HL-60 (cell line): Measurements from ENCODE around the gene CNDP2.

ENCODE experiments used
- DNase-seq, 2 experiments: peaks; one replicate each; pipeline ENCODE4 v3.0.0-alpha.2; 2010 to 2020; ENCODE audit warnings: low read depth in 1 of 2, low spot score in 1 of 2
- H3K27ac ChIP-seq: fragments of 250-450 bp; sonication (Bioruptor Pico); replicated peaks from 2 replicates; pipeline ENCODE4 v1.5.1; 2020; ENCODE audit warnings: mild to moderate bottlenecking, moderate library complexity
- H3K27me3 ChIP-seq: fragments of 250-450 bp; sonication (Bioruptor Pico); 2 replicates; pipeline ENCODE4 v1.5.1; 2021; ENCODE audit warnings: mild to moderate bottlenecking, moderate library complexity; ENCODE audit not compliant: insufficient read depth, poor library complexity, severe bottlenecking
- H3K4me3 ChIP-seq: replicated peaks from 2 replicates; pipeline ENCODE4 v1.5.1; 2011; ENCODE audit warnings: mild to moderate bottlenecking, control low read depth, low read length; ENCODE audit not compliant: insufficient read depth
- GABPA ChIP-seq: IDR thresholded peaks from 2 replicates; pipeline ENCODE4 v1.6.1; 2012; ENCODE audit warnings: low read depth
- POLR2AphosphoS5 ChIP-seq: IDR thresholded peaks from 2 replicates; pipeline ENCODE4 v1.6.1; 2012; ENCODE audit warnings: low read depth
- SPI1 ChIP-seq: IDR thresholded peaks from 2 replicates; pipeline ENCODE4 v1.6.1; 2012; ENCODE audit warnings: low read depth, mild to moderate bottlenecking, borderline replicate concordance
- TF ChIP-seq, protein P1 (sequence below): IDR thresholded peaks from 2 replicates; pipeline ENCODE4 v1.6.1; 2012; ENCODE audit warnings: low read depth; ENCODE audit not compliant: insufficient replicate concordance
- TF ChIP-seq, protein P2 (sequence below): IDR thresholded peaks from one replicate; pipeline ENCODE4 v1.5.1; 2011; ENCODE audit warnings: low read length, control low read depth, inconsistent platforms; ENCODE audit not compliant: insufficient read depth

Gene CNDP2

DNA sequence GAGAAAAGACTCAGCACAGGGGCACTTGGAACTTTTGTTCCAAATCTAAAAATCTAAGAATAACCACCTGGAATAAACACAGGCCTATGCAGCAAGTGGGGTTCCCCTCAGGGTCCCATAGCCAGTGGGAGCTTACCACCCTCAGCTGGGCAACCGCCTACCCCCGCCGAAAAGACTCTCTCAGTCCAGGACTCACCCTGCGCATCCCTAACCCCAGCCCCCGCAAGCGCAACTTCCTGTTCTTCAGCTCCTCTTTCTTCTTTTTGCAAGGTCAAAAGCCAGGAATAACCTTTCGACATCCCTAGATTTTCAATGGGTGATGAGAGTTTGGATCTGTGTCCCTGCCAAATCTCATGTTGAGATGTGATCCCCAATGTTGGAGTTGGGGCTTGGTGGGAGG lies 51.7 kb downstream of the CNDP2 start:
- TF ChIP-seq POLR2AphosphoS5, result no peak
- TF ChIP-seq SPI1, result no peak
- TF ChIP-seq, protein P1, sequence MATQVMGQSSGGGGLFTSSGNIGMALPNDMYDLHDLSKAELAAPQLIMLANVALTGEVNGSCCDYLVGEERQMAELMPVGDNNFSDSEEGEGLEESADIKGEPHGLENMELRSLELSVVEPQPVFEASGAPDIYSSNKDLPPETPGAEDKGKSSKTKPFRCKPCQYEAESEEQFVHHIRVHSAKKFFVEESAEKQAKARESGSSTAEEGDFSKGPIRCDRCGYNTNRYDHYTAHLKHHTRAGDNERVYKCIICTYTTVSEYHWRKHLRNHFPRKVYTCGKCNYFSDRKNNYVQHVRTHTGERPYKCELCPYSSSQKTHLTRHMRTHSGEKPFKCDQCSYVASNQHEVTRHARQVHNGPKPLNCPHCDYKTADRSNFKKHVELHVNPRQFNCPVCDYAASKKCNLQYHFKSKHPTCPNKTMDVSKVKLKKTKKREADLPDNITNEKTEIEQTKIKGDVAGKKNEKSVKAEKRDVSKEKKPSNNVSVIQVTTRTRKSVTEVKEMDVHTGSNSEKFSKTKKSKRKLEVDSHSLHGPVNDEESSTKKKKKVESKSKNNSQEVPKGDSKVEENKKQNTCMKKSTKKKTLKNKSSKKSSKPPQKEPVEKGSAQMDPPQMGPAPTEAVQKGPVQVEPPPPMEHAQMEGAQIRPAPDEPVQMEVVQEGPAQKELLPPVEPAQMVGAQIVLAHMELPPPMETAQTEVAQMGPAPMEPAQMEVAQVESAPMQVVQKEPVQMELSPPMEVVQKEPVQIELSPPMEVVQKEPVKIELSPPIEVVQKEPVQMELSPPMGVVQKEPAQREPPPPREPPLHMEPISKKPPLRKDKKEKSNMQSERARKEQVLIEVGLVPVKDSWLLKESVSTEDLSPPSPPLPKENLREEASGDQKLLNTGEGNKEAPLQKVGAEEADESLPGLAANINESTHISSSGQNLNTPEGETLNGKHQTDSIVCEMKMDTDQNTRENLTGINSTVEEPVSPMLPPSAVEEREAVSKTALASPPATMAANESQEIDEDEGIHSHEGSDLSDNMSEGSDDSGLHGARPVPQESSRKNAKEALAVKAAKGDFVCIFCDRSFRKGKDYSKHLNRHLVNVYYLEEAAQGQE, result no peak
- no peak for TF ChIP-seq GABPA
- TF ChIP-seq, protein P2, sequence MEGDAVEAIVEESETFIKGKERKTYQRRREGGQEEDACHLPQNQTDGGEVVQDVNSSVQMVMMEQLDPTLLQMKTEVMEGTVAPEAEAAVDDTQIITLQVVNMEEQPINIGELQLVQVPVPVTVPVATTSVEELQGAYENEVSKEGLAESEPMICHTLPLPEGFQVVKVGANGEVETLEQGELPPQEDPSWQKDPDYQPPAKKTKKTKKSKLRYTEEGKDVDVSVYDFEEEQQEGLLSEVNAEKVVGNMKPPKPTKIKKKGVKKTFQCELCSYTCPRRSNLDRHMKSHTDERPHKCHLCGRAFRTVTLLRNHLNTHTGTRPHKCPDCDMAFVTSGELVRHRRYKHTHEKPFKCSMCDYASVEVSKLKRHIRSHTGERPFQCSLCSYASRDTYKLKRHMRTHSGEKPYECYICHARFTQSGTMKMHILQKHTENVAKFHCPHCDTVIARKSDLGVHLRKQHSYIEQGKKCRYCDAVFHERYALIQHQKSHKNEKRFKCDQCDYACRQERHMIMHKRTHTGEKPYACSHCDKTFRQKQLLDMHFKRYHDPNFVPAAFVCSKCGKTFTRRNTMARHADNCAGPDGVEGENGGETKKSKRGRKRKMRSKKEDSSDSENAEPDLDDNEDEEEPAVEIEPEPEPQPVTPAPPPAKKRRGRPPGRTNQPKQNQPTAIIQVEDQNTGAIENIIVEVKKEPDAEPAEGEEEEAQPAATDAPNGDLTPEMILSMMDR, result no peak

DNA sequence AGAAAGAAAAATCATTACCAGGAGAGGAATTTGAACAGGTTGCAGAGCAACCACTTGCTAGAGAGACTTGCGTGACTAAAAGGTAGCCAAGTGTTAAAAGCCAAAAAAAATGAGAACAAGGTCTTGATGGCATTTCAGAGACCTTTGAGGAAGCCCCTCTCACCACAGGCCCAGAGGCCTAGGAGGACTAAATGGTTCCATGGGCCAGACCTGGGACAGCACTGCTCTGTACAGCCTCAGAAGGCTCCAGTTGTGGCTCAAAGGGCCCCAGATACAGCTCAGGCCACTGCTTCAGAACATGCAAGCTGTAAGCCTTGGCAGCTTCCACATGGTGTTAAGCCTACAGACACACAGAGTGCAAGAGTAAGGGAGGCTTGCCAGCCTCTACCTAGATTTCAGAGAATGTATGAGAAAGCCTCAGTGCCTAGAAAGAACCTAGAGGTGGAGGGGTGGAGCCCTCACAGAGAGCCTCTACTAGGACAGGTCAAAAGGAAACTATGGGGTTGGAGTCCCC lies 53.5 kb downstream of the CNDP2 start:
- Histone ChIP-seq H3K4me3 (no peak overlapping the region), H3K27me3 (no peaks in the 10 kb centered on the region), H3K27ac (no peak overlapping the region)
- TF ChIP-seq, protein P1, result no peak
- TF ChIP-seq, protein P2, result no peak
- no peak for TF ChIP-seq POLR2AphosphoS5
- TF ChIP-seq SPI1, result no peak
- no peak for TF ChIP-seq GABPA
- no peak for DNase-seq

More for the DNA sequence above, 51.7 kb downstream of the CNDP2 start:
- Histone ChIP-seq H3K27ac (no peak overlapping the region), H3K4me3 (no peak overlapping the region), H3K27me3 (peaks cover 4% of the 10 kb centered on the region)
- DNase-seq, result no peak

DNA sequence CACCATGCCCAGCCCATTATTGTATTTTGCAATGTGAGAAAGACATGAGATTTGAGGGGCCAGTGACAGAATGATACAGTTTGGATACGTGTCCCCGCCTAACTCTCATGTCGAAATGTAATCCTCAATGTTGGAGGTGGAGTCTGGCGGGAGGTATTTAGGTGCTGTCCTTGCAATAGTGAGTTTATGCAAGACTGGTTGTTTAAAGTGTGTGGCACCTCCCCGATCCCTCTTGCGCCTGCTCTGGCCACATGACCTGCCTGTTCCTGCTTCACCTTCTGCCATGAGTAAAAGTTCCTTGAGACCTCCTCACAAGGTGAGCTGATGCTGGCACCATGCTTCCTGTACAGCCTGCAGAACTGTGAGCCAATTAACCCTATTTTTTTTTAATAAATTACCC lies 54.7 kb downstream of the CNDP2 start:
- Histone ChIP-seq H3K27me3 (no peaks in the 10 kb centered on the region), H3K4me3 (no peak overlapping the region), H3K27ac (no peak overlapping the region)
- TF ChIP-seq, protein P2, result no peak
- no peak for TF ChIP-seq SPI1
- TF ChIP-seq POLR2AphosphoS5, result no peak
- no peak for TF ChIP-seq GABPA
- TF ChIP-seq, protein P1, result no peak
- no peak for DNase-seq
